Astrocyte (in vitro differentiated cells and primary cell): ENCODE data around the gene FAM53B. TPM values are rescaled to one million over a fixed set of nuclear protein-coding genes. Genes with fewer than 3 reads are reported as not detected.

Source experiments
- DNase-seq: peaks from one replicate; pipeline ENCODE4 v3.0.0-alpha.2; 2010; ENCODE audit warnings: low read depth
- FAIRE-seq: peaks from 2 replicates; lab custom pipeline; 2011; peaks lifted over from hg19 to GRCh38; lab: Jason Lieb, UNC
- H2AFZ ChIP-seq: 2 replicates; pipeline ENCODE4 v1.6.0; 2012; ENCODE audit warnings: low read depth, low read length, inconsistent platforms
- H3K27ac ChIP-seq: 2 replicates; pipeline ENCODE4 v1.5.1; 2011; ENCODE audit warnings: low read depth, low read length, inconsistent platforms
- H3K27me3 ChIP-seq: 2 replicates; pipeline ENCODE4 v1.6.0; 2011; ENCODE audit warnings: low read length, inconsistent platforms; ENCODE audit not compliant: insufficient read depth
- H3K36me3 ChIP-seq: 2 replicates; pipeline ENCODE4 v1.5.1; 2011; ENCODE audit warnings: low read length, inconsistent platforms; ENCODE audit not compliant: insufficient read depth
- H3K4me1 ChIP-seq: 2 replicates; pipeline ENCODE4 v1.5.1; 2011; ENCODE audit warnings: low read length, inconsistent platforms; ENCODE audit not compliant: insufficient read depth
- H3K4me2 ChIP-seq: 2 replicates; pipeline ENCODE4 v1.6.0; 2012; ENCODE audit warnings: low read length, inconsistent platforms
- H3K4me3 ChIP-seq: 2 replicates; pipeline ENCODE4 v1.5.1; 2011; ENCODE audit warnings: low read depth, mild to moderate bottlenecking, low read length, inconsistent platforms; ENCODE audit not compliant: insufficient read depth
- H3K79me2 ChIP-seq: 2 replicates; pipeline ENCODE4 v1.6.0; 2012; ENCODE audit warnings: mild to moderate bottlenecking, low read length, inconsistent platforms; ENCODE audit not compliant: insufficient read depth
- H3K9ac ChIP-seq: 2 replicates; pipeline ENCODE4 v1.6.0; 2012; ENCODE audit warnings: mild to moderate bottlenecking, low read length, inconsistent platforms
- H3K9me3 ChIP-seq: 2 replicates; pipeline ENCODE4 v1.5.1; 2012; ENCODE audit warnings: low read depth, mild to moderate bottlenecking, low read length, inconsistent platforms; ENCODE audit not compliant: insufficient read depth
- H4K20me1 ChIP-seq: 2 replicates; pipeline ENCODE4 v1.6.0; 2012; ENCODE audit warnings: low read length, inconsistent platforms; ENCODE audit not compliant: insufficient read depth
- H3K27ac Mint-ChIP-seq: one replicate; pipeline ENCODE4 v1.8.0; 2021; ENCODE audit warnings: mild to moderate bottlenecking, mixed read lengths; ENCODE audit not compliant: unreplicated experiment
- H3K27me3 Mint-ChIP-seq: one replicate; pipeline ENCODE4 v1.8.0; 2021; ENCODE audit warnings: low read depth, mixed read lengths; ENCODE audit not compliant: unreplicated experiment
- H3K36me3 Mint-ChIP-seq: one replicate; pipeline ENCODE4 v1.8.0; 2021; ENCODE audit warnings: low read depth, mixed read lengths; ENCODE audit not compliant: unreplicated experiment
- H3K4me1 Mint-ChIP-seq: one replicate; pipeline ENCODE4 v1.8.0; 2021; ENCODE audit warnings: low read depth, mixed read lengths; ENCODE audit not compliant: unreplicated experiment
- H3K4me3 Mint-ChIP-seq: one replicate; pipeline ENCODE4 v1.8.0; 2021; ENCODE audit warnings: mild to moderate bottlenecking, moderate library complexity, mixed read lengths; ENCODE audit not compliant: unreplicated experiment
- H3K9me3 Mint-ChIP-seq: one replicate; pipeline ENCODE4 v1.8.0; 2021; ENCODE audit warnings: mild to moderate bottlenecking, mixed read lengths; ENCODE audit not compliant: unreplicated experiment
- EZH2 ChIP-seq: IDR thresholded peaks from 2 replicates; pipeline ENCODE4 v1.6.1; 2012; ENCODE audit warnings: mild to moderate bottlenecking, low read length, inconsistent platforms; ENCODE audit not compliant: insufficient read depth
- total RNA-seq: library from RNA; stranded (reverse); gene quantifications from 2 replicates; pipeline ENCODE4 v1.2.1, GENCODE V29; 2021
- TF ChIP-seq, protein P1 (sequence below): IDR thresholded peaks from 2 replicates; pipeline ENCODE4 v1.5.1; 2011; ENCODE audit warnings: low read depth, mild to moderate bottlenecking, inconsistent platforms, low read length, moderate library complexity; ENCODE audit not compliant: insufficient read depth

The FAM53B gene
- total RNA-seq, 1 donor from 2014 or later, result 12.9 TPM

DNA sequence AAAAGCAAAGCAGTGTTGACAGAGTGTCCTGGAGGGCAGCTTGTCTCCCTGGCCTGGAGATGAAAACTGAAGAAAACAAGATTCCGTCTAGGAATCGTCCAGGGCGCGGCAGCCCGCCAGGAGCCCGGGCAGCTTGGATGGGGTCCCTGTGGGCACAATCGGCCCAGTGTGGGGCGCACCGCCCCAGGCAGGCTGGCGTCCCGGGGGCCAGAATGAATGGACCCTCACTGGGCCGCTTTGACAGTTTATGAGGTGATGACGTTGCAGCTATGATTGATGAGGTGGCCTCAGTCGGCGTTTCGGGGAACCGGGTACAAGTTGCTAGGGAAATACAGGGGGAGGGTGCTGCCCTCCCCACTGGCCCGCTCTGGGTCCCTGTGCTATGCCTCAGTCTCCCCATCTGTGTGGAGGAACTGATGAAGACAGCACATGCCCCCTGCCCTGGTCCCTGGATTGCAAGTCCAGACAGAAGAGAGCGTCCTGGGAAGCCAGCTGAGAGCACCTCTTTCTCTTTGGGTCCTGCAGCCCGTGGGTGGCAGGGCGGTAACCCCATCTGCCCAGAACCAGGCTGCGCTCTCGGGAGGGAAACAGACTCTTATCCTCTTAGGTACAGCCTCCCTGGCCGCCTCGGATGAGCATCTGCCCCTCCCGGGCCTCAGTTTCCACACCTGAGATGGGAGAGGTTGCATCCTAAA lies 151.3 kb downstream of the FAM53B start:
- H3K36me3 Mint-ChIP-seq, result peaks cover 9% of the 10 kb centered on the region
- peaks cover 15% of the 10 kb centered on the region for H3K27me3 Mint-ChIP-seq

GRCh38 chr10:124592101-124592500 lies 152.1 kb downstream of the FAM53B start:
- peaks cover 10% of the 10 kb centered on the region for H3K9me3 Mint-ChIP-seq
- Histone ChIP-seq H3K27me3 (peaks cover 3% of the 10 kb centered on the region), H3K36me3 (no peaks in the 10 kb centered on the region), H3K9me3 (peaks cover 15% of the 10 kb centered on the region), H3K4me3 (no peak overlapping the region), H3K27ac (no peak overlapping the region), H3K4me1 (peaks cover 3% of the 10 kb centered on the region), H3K9ac (no peak overlapping the region), H3K4me2 (no peak overlapping the region), H4K20me1 (no peaks in the 10 kb centered on the region), H2AFZ (no peak overlapping the region), H3K79me2 (no peaks in the 10 kb centered on the region)
- H3K4me1 Mint-ChIP-seq, result peaks cover 3% of the 10 kb centered on the region
- FAIRE-seq (no peak), DNase-seq (no peak)
- TF ChIP-seq EZH2, result no peak
- no peak overlapping the region for H3K27ac Mint-ChIP-seq
- H3K36me3 Mint-ChIP-seq, result peaks cover 9% of the 10 kb centered on the region
- no peak overlapping the region for H3K4me3 Mint-ChIP-seq
- H3K27me3 Mint-ChIP-seq, result peaks cover 15% of the 10 kb centered on the region

More for the DNA sequence above, 151.3 kb downstream of the FAM53B start:
- DNase-seq (no peak), FAIRE-seq (no peak)
- Histone ChIP-seq H3K4me1 (peaks cover 3% of the 10 kb centered on the region), H3K36me3 (no peaks in the 10 kb centered on the region), H3K9me3 (peaks cover 15% of the 10 kb centered on the region), H3K27ac (no peak overlapping the region), H3K4me3 (no peak overlapping the region), H3K79me2 (no peaks in the 10 kb centered on the region), H4K20me1 (no peaks in the 10 kb centered on the region), H3K4me2 (no peak overlapping the region), H3K27me3 (peaks cover 3% of the 10 kb centered on the region), H3K9ac (no peak overlapping the region), H2AFZ (no peak overlapping the region)
- Mint-ChIP-seq H3K4me3 (no peak overlapping the region), H3K4me1 (peaks cover 3% of the 10 kb centered on the region), H3K9me3 (peaks cover 10% of the 10 kb centered on the region), H3K27ac (no peak overlapping the region)
- TF ChIP-seq EZH2, result no peak
- TF ChIP-seq, protein P1, sequence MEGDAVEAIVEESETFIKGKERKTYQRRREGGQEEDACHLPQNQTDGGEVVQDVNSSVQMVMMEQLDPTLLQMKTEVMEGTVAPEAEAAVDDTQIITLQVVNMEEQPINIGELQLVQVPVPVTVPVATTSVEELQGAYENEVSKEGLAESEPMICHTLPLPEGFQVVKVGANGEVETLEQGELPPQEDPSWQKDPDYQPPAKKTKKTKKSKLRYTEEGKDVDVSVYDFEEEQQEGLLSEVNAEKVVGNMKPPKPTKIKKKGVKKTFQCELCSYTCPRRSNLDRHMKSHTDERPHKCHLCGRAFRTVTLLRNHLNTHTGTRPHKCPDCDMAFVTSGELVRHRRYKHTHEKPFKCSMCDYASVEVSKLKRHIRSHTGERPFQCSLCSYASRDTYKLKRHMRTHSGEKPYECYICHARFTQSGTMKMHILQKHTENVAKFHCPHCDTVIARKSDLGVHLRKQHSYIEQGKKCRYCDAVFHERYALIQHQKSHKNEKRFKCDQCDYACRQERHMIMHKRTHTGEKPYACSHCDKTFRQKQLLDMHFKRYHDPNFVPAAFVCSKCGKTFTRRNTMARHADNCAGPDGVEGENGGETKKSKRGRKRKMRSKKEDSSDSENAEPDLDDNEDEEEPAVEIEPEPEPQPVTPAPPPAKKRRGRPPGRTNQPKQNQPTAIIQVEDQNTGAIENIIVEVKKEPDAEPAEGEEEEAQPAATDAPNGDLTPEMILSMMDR, result no peak

DNA sequence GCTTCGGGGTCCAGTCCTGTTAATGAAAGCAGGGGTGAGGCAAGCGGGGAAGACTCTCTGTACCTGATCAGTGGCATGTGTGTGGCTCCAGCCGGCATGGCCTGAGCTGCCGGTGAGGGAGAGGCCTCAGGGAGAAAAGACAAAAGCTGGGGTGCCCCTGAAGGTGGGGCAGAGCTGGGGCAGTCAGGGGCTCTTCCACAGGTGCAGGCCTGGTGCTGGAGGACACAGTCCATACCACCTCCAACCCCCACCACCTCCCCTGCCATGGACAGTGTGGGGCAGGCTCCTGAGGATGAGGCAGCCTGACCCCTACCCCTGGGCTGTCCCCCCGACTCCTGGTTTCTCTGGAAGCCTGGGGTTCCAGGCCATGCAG lies 153.1 kb downstream of the FAM53B start:
- DNase-seq, result no peak
- H3K9me3 Mint-ChIP-seq, result peaks cover 10% of the 10 kb centered on the region
- peaks cover 15% of the 10 kb centered on the region for H3K9me3 ChIP-seq
- TF ChIP-seq, protein P1, result no peak
- TF ChIP-seq EZH2, result no peak
- no peak overlapping the region for H3K4me3 ChIP-seq
- H2AFZ ChIP-seq, result no peak overlapping the region
- no peak overlapping the region for H3K4me2 ChIP-seq
- peaks cover 3% of the 10 kb centered on the region for H3K4me1 Mint-ChIP-seq
- no peak overlapping the region for H3K27ac ChIP-seq
- no peaks in the 10 kb centered on the region for H3K79me2 ChIP-seq
- no peak overlapping the region for H3K9ac ChIP-seq
- peaks cover 3% of the 10 kb centered on the region for H3K27me3 ChIP-seq
- peaks cover 15% of the 10 kb centered on the region for H3K27me3 Mint-ChIP-seq
- H3K4me3 Mint-ChIP-seq, result no peak overlapping the region
- H3K36me3 ChIP-seq, result no peaks in the 10 kb centered on the region
- H3K4me1 ChIP-seq, result peaks cover 3% of the 10 kb centered on the region
- no peaks in the 10 kb centered on the region for H4K20me1 ChIP-seq
- H3K27ac Mint-ChIP-seq, result no peak overlapping the region
- H3K36me3 Mint-ChIP-seq, result peaks cover 9% of the 10 kb centered on the region
- no peak for FAIRE-seq
